ENCODE measurements around the gene ZIC4.

ZIC4 gene

DNA sequence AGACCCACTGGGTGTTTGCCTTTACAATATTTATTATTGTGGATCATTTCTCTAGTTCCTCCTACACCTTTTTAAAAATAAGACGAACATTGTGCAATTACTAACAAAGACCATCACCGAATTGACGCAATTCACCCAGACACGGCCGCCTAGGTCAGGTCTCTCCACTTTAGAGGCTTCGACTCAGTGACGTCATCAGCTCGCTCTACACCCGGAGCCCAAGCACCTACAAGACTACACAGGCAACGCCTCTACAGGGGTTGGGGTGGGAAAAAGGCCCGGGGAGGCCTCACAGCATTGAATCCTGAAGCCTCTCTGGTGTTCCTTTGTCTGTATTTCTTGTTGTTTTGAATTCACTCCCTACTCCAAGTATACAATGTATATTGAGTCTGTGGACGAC is 16.6 kb downstream of the ZIC4 start:
- DNase-seq (ENCODE audit: low spot score), result no peak

DNA sequence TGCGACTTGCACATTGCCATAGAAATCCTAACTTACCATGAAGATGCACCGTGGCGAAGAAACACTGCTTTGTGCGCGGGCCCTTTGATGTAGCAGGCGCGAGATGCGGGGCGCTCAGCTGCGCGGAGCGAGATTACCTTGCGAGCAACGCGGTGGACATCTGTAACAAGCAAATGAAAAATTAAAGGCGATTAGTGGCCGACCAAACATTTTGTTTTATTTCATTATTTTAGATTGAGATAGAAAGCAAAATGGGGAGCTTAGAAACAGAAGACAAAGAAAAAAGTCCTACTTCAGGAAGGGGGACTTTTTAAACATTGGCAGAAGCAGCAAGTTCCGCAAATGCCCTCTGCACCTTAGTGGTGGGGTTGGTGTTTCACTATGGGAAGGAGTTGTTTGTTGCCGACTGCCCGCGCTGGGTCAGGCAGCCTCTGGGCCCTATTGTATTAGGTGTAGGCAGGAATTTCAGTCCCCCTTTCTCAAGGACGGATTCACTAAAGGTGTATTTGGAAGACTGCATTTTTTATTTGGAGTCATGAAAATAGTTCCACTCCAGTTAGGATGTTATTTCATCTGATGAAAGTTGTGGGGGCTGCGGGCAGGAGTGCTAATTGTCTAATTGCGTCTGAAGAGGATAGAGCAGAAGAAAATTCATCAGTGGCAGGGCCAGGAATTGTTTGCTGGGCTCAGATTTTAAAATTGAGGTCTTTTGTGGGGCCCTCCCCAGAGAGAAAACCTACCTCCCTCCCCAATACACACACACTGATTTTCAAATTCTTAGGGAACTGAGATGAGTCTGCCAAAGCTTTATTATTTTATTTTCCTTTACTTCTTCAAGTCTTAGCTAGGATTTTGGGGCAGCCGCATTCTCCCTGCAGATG is 17.4 kb downstream of the ZIC4 start:
- DNase-seq (ENCODE audit: low spot score), result no peak

DNA sequence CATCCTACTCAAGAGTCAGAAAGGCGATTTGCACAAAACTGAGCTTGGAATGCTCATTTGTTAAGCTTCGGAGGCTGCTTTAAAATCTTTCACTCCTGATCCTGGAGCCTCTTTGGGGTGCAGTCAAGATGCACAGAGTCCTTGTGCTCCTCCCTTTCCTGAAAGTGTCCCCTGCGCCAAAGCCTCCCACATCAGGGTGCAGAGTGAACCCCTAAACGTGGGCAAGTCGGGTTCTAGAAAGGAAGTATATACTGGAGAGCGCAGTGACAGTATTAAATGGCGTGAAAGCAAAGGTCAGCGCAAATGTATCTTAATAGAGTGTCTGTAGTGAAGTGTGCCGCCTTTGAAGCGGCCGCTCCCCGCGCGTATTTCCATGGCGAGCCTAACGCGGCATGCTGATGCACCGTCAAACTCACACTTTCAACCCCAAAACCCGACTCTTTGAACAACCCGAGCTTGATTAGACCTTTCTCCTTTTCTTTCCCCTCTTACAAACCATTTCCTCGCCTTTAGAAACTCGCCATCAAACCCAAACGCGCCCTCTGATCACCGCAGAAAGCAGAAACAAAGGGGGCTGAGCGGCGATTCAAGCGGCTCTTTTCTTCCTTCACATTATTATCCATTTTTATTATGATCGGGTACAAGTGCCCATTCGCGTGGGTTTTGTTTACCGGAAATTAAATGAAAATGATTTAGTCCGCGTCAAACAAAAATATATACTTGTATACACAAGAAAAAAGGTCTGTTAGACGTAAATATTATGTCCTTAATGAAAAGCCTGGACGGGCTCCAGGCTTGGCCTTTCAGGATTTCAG is 18.3 kb downstream of the ZIC4 start:
- DNase-seq (ENCODE audit: low spot score), result no peak

DNA sequence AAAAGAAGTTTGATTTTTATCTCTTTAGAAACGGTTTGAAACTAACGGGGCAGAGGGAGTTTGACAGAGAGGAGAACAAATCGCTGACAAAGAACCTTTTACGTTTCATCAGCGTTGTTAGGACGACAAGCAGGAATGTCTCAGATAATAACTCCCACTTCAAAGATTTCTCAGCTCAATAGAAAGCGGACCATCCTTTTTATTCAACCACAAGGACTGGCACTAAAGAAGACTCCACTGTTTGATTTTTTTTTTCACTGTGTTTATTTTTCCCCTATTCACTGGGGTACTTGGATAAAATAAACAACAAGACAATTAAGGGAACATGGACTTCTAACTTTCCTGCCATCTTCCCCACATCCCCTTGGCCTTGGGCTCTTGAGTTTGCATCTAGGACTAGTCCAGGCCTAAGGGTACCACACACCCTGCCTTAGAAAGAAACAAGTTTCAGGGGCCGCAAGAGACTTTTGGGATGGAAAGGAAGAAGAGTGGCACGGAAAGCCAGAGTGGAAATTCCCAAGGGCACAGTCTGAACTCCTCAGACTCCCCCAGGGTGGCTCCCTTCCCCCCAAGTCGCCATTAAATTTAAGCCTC is 19.0 kb downstream of the ZIC4 start:
- DNase-seq (ENCODE audit: low spot score), result no peak

DNA sequence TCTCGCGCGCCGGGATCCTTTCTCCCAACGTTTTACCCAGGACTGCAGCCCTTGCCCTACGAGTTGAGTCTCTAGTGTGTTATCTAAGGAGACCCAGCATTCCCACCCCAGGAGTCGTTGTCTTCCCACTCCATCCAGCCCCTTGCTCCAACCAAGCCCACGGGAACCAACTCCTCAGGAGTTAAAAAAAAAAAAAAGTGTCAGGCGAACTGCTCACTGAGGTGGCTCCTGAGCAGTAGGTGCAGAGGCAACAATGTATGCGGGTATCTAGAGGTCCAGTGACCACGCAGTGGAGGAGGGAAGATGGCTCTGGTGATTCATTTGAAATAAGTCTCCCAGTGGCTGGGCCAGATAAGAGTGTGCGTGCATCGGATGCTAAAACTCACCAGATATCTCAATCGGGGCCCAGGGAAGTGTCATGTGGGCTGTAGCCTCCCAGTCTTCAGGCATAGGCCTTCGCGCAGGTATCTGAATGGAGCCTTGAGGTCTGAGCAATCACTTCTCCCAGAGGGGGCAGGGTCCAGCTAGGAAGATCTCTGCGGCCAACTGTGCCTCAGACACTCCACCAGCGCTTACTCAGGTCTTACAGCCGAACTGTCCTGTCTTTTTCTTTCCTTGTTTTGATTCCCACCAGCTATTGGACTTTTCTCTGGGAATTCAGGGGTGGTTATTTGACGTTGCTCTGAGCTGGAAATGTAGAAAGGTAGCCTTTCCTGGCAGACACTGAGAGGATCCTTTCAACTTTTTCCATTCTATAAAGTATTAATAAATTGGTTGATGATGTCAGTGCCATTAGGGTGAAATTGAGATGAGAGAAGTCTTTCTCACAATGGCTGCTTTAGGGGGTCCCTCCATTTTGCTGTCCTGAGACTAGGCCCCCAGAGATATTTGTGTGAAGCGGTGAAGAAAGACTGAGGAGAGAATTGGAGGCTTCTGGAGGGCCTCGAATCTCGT is 21.0 kb downstream of the ZIC4 start:
- DNase-seq (ENCODE audit: low spot score), result no peak

DNA sequence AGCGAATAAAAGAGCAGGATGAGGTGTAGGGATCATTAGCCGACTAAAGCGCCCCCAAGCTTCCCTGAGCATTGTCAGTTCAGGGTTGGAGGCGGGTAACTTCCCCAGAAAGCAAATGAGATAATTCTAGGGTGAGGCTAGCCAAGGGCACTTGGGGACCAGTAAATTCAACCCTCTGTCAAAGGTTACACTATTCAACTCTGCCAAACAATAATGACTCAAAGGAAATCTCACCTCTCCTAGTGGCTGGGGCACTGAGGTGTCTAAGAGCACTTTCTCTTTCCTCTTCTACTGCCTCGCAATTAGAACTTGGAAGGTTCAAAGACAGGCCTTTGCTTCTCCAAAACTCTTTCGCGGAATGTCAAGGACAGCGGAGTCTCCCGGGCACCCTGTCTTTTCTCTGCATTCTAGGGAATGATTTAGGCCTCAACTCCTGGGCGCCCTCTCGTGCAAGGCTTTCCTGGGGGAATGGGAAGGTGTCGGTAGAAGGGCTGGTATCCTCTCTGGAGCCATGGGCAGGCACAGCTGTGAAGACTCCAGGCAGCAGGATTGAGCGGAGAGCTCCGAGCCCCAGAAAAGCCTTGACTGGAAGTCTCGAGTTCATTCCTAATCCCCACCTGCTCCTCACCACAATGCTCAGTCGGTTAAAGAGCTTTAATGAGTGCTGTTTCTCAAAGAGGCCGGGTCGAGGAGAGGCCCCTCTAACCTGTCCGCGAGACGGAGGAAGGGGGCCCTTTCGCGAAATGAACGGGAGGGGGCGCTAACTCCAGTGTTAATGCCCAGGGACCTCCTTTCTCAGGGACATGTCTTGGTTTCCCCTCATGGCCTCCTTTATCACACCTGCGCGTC is 21.9 kb downstream of the ZIC4 start:
- no peak for DNase-seq (ENCODE audit: low spot score)

DNA sequence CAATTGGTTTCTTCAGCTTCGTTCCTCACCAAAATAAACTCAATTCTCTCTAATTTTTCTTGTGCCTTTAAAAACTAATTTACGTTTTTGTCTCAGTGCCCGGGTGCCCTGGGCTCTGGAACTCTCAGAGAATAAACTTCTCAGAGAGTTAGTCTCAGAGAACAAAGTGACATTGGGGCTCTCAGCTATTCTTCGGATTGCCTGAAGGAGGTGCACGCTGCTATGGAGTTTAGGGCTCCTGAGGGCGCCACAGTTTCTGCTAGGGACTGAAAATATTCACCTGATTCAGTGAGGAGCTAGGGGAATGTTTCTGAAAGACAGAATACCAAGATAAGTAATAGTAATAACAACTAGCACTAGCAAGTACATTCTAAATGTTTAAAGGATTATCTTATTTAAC is 22.7 kb downstream of the ZIC4 start:
- DNase-seq (ENCODE audit: low spot score), result no peak

DNA sequence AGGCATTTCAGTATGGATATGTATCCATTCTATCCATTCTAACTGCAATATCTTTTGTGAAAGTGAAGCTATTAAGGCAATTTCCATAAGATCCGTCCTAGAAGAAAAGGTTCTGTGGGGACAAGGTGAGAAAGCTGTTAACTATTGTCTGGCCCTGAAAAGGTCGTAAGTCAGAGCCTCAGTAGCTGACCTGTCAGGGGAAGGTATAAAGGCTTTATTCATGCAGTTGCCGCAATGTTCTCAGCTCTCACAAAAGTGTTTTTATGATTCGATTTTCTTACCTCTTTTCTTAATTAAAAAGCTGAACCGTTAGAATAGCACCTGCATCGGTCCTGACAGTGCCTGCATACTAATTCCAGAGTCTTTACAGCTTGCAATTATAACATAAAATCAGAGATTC is 24.7 kb downstream of the ZIC4 start:
- DNase-seq (ENCODE audit: low spot score), result no peak

DNA sequence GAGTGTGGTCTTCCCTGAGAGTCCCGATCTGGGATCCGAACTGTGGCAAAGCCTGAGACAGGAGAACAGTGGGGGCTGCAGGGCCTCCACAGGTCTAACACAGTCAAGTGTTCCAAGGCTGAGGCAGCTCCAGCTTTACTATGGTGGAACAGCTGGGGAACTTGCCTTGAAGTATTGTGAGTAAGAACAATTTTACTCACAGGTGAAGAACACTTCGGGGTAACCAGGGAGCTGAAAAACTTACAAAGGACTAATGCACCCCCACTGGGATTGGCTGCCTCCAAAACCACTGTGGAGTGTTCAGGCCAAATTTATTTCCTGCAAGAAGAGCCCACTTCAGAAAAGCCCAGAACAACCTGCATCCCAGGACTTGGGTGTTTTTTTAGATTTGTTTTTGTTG is 25.4 kb downstream of the ZIC4 start:
- DNase-seq (ENCODE audit: low spot score), result no peak

DNA sequence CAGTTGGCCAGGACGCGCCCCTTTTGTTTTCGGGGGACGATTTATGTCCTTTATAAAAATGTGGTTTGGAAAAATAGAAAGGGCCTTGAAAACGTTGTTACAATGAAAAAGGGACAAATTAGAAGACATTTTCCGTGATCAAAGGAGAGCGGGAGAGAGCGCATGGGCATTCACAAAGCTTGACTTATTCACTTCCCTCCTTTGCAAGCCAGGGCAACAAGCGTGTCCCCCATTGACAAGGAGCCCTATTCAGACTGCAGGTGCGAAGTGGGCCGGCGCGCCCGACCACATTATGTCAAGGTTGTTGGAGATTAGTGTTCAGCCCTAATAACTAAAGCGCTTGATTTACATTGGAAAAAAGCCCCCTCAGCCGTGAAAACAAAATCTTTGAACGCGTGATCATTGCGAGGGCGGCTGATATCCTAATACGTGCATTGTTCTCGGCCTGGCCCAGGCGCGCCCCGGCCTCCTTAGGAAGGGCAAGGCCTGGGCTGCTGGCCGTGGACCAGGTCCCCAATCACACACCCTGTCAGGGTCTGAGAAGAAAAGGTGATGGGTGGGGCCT is 25.9 kb downstream of the ZIC4 start:
- no peak for DNase-seq (ENCODE audit: low spot score)

DNA sequence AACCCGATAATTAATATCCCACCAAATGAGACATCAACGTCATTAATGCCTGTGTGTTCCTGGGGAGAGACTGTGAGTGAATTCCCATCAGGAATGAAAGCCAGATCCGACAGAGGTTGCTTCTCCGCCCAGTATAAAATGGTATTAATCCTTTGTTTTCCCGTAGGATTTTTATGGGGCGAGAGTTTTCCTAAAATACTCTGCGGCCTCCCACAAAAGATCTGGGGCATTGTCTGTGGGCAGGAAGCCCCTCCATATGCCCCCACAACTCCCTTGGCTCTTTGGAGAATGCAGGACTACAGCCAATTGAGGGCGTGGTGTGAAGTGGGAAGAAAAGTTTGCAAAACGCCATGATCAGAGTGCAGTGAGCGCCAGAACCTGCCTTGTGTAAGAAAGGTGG is 26.7 kb downstream of the ZIC4 start:
- no peak for DNase-seq (ENCODE audit: low spot score)

DNA sequence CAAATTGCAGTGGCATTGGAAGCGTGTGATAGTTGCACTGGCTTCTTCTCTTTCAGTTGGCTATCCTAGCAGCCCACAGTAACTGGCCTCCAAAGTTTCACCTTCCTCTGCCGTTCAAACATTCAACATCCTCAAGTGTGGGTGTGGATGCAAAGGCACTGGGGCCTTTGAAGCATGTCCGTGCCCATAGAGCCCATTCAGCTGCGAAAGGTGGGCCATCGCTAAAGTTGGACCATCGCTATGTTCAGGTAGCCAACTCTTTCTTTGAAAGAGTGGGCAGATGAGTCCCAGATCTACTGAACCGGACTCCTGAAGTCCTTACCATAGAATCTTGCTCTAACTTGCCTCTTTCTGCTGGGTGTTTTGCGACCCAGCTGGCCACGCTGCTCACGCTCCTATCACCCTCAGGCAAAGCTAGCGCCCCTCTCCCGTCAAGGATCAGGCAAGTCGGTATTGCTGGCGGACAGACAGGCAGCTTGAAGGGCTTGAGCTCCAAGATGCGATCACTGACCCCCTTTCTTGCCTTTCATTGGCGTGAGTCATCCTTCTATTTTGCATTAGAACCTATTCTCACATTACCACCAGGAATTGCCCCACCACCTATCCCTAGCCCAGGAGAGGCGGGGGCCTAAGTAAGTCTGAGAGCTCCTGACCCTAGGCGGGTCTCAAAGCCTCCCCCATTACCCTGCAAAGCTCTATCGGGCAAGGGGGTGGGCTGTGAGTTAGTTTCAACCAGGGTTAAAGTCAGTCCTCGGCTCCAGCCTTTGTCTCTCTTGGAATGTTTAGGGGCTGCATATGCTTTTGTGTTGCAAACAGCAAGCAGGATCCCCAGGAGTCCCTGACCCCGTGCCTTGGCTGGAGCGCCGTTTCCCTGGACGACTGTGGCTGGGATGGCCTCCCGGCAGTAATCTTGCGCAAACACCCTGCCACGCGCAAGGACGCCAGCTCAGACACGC is 28.7 kb downstream of the ZIC4 start:
- no peak for DNase-seq (ENCODE audit: low spot score)

DNA sequence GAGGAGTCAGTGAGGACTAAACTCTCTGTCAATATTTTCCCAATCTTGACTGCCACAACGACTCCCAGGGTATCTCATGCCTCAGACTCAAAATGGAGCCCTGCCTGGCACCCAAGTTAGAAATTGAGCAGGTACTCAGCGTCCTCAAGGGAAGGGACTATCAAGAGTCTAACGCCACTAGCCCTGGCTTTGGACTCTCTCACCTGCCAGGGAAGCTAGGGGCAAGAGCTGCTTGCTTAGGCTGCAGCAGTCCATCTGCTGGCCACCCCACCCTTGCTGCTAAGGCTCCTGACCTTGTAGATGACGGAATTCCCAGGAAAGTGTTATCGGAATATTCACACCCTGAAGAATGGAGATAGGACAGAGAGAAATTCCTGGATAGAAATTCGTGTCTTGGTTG is 33.0 kb downstream of the ZIC4 start:
- DNase-seq (ENCODE audit: low spot score), result no peak

DNA sequence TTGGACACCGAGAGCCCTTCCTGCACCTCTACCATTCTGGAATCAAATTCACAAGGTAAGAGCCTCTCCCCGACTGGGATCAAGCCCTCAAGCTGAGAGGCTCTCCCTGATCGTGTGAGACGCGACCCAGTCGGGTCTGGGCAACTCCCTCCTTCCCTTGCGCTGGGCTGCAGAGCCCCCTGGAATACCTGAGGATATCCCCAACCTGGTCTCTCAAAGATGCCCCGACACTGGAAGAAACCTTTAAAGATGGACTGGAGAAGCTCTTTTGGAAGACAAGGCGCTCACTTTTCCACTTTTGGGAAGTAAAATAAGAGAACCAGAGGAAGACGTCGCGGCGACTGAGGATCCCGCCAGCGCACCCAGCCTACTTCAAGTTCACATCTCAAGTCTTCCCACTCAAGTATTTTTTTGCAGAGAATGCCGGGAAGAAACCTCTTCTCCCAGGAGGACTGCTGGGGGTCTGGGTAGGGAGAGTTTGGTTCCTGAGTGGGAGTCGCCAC is 33.8 kb downstream of the ZIC4 start:
- DNase-seq (ENCODE audit: low spot score), result no peak

DNA sequence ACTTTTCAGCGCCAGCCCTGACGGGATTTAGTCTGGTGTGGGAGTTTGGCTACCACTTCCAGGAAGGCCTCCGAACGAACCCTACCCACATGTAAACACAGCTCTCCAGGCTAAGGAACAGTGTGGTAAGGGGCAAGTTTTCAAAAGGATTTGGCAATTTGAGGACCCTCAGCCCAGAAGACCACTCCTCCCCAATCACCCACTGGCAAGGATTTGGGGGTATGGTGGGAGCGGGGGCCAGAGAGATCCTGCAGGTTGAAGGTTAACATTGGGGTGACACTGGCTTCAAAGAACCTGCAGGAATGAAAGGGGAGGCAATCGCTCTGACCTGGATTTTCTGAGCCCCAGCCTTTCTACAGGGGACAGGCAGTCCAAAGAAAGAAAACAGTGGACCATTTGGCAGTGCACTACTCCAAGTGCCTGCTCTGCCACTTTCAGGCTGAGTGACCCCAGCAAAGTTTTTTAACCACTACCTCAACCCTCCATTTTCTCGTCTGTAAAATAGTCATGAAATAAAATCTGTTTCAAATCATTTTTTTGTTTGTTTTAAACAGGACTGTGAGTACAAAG is 34.5 kb downstream of the ZIC4 start:
- DNase-seq (ENCODE audit: low spot score), result no peak

DNA sequence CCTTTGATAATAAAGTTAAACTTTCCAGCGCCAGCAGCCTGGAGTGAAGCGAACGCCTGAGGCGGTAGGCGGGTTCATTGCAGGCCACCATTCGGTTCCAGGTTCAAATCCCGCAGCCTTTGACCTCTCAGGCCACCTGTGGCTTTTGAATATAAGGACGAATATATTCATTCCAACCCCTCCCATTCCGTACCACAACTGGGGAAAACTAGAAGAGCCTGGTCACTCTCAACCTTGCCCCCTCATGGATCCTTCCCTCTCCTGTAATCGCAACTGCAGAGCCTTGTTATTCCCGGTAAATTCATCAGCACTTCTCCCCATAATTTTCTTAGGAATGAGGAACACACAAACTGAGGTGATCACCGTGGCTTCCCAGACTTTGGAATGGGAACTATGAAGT is 35.2 kb downstream of the ZIC4 start:
- DNase-seq (ENCODE audit: low spot score), result no peak

DNA sequence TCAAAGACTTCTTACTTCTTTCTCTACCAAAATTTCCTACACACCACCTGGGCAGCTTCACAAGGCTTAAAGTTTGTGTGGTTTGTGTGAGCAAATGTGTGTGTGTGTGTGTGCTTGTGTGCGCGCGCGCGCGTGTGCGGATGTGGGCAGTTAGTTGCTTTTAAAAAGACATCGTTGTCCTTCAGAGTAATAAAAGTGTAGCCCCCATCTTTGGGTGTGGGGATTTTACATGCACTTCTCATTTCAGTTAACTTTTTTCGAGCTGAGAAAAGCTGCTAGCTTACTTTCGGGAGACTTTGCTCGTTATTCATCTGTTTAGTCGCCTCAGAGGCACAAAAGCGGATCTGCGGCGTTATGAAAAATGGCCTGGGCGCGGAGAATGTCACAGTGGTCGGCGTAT is 36.0 kb downstream of the ZIC4 start:
- no peak for DNase-seq (ENCODE audit: low spot score)

DNA sequence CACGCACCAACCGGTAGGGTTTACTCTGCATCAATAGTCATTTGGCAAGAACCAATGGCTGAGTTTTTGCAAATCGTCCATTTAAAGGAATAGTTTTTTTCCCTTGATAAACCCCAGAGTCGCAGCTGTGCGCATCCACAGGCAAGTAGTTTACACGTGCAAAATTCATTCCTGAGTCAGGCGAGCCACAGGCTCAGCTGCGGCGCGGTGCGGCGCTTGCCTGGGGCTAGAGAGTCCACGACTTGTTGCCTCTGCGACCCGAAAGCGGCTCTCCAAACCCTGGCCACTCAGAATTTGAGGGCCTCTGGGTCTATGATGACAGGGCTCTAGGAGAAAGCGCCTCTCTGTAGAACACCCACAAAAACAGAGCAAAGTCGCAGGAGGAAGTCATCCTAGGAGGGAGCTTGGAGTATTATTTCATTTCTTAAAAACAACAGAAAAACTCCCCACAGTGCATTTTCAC is 36.7 kb downstream of the ZIC4 start:
- DNase-seq (ENCODE audit: low spot score), result no peak

DNA sequence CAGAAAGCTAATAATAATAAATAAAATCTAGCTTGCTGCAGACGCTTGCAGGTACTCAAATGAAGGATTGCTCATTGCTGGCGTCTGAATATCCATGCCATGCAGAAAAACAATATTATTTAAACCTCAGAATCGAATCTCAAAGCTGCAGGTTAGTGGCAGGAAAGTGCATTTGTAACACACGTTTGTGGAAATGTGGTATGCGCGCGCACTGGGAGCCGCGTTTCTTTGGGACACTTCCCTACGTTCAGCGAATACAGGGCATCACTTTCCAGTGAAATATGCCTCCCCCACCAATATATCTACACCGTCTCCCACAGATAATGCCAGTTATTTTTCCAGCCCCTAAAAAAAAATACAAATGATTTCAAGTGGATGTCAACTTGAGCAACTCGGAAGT is 37.1 kb downstream of the ZIC4 start:
- DNase-seq (ENCODE audit: low spot score), result no peak

Measured in hematopoietic multipotent progenitor cell treated with erythropoietin and hydrocortisone succinate and interleukin-3 and kit ligand, for 17 days (in vitro differentiated cells).